ENCODE measurements around the gene LATS2. TPM values are rescaled to one million over a fixed set of nuclear protein-coding genes. Genes with fewer than 3 reads are reported as not detected.

The LATS2 gene
- total RNA-seq, 2 experiments from 2014 or later, result 6.2 to 6.5 TPM

- Mint-ChIP-seq H3K4me3 (peak overlapping the region; percentile 45), H3K27ac (no peak overlapping the region), H3K9me3 (no peaks in the 10 kb centered on the region), H3K27me3 (peaks cover 19% of the 10 kb centered on the region), H3K36me3 (ENCODE audit: low read depth) (no peaks in the 10 kb centered on the region), H3K4me1 (ENCODE audit: low read depth) (peaks cover 21% of the 10 kb centered on the region)
- peaks cover 16% of the 10 kb centered on the region for H3K4me1 ChIP-seq (ENCODE audit: insufficient read depth, low read length)
- H3K27me3 ChIP-seq (ENCODE audit: control insufficient read depth in 1 of 2, insufficient read depth in 2 of 2, low read length in 2 of 2), result peaks cover 4 to 5% of the 10 kb centered on the region in 2 experiments
- H3K4me3 ChIP-seq (ENCODE audit: low read length), result peak overlapping the region; percentile 35
- peaks cover 0 to 4% of the 10 kb centered on the region in 2 experiments for H3K9me3 ChIP-seq (ENCODE audit: control insufficient read depth in 1 of 2, insufficient read depth in 1 of 2, low read length in 2 of 2)
- H3K27ac ChIP-seq (ENCODE audit: low read depth in 1 of 2, low read length in 2 of 2), result no peak overlapping the region
- CTCF ChIA-PET, result no interaction called here
- no peak for TF ChIP-seq CTCF (IDR thresholded peaks at IDR 0.05)
- intact Hi-C loops (cut with DNase I, micrococcal nuclease), result no loop called here
- DNase-seq (peak in 1 of 14 experiments; percentile 12), ATAC-seq (ENCODE audit: poor library complexity) (peak; percentile 22)
- POLR2A ChIA-PET, result no interaction called here
- H3K36me3 ChIP-seq (ENCODE audit: insufficient read depth, low read length), result no peaks in the 10 kb centered on the region
Measured at GRCh38 chr13:21076253-21076652, 14.9 kb upstream of the LATS2 start.

- intact Hi-C loops (cut with DNase I, micrococcal nuclease), result no loop called here
- peak overlapping the region; percentile 63 for H3K27ac Mint-ChIP-seq
- H3K4me3 Mint-ChIP-seq, result peak overlapping the region; percentile 84
- H3K27me3 Mint-ChIP-seq, result peaks cover 19% of the 10 kb centered on the region
- H3K27ac ChIP-seq (ENCODE audit: low read depth in 1 of 2, low read length in 2 of 2), result no peak overlapping the region
- no peak for TF ChIP-seq CTCF (IDR thresholded peaks at IDR 0.05)
- DNase-seq (peak in 5 of 14 experiments; percentile 13 to 44 (median 27)), ATAC-seq (ENCODE audit: poor library complexity) (peak; percentile 27)
- H3K9me3 Mint-ChIP-seq, result no peaks in the 10 kb centered on the region
- H3K4me1 ChIP-seq (ENCODE audit: insufficient read depth, low read length), result peaks cover 16% of the 10 kb centered on the region
- no peaks in the 10 kb centered on the region for H3K36me3 Mint-ChIP-seq (ENCODE audit: low read depth)
- H3K4me3 ChIP-seq (ENCODE audit: low read length), result peak overlapping the region; percentile 62
- CTCF ChIA-PET, result no interaction called here
- peaks cover 0 to 4% of the 10 kb centered on the region in 2 experiments for H3K9me3 ChIP-seq (ENCODE audit: control insufficient read depth in 1 of 2, insufficient read depth in 1 of 2, low read length in 2 of 2)
- no peaks in the 10 kb centered on the region for H3K36me3 ChIP-seq (ENCODE audit: insufficient read depth, low read length)
- POLR2A ChIA-PET, result interaction anchor here (1.1 kb wide), 1 partner anchor 13 kb away, joined by 3 read pairs; no protein-coding TSS in a partner anchor
- peaks cover 21% of the 10 kb centered on the region for H3K4me1 Mint-ChIP-seq (ENCODE audit: low read depth)
- peaks cover 4 to 5% of the 10 kb centered on the region in 2 experiments for H3K27me3 ChIP-seq (ENCODE audit: control insufficient read depth in 1 of 2, insufficient read depth in 2 of 2, low read length in 2 of 2)
Measured at GRCh38 chr13:21075379-21076249, 14.2 kb upstream of the LATS2 start.

- ChIA-PET CTCF (no interaction called here), POLR2A (interaction anchor here (1.1 kb wide), 2 partner anchors 12 to 14 kb away, joined by 3 to 6 read pairs; partner anchors contain the start of gene LATS2)
- no peaks in the 10 kb centered on the region for H3K9me3 Mint-ChIP-seq
- H3K36me3 Mint-ChIP-seq (ENCODE audit: low read depth), result no peaks in the 10 kb centered on the region
- no peak overlapping the region for H3K27ac ChIP-seq (ENCODE audit: low read depth in 1 of 2, low read length in 2 of 2)
- peak overlapping the region; percentile 84 for H3K4me3 Mint-ChIP-seq
- H3K4me1 Mint-ChIP-seq (ENCODE audit: low read depth), result peaks cover 21% of the 10 kb centered on the region
- ATAC-seq (ENCODE audit: poor library complexity) (peak; percentile 73), DNase-seq (peak in 6 of 14 experiments; percentile 21 to 68 (median 38))
- peaks cover 2 to 4% of the 10 kb centered on the region in 2 experiments for H3K27me3 ChIP-seq (ENCODE audit: control insufficient read depth in 1 of 2, insufficient read depth in 2 of 2, low read length in 2 of 2)
- H3K4me1 ChIP-seq (ENCODE audit: insufficient read depth, low read length), result peaks cover 16% of the 10 kb centered on the region
- intact Hi-C loops (cut with DNase I, micrococcal nuclease), result no loop called here
- no peaks in the 10 kb centered on the region for H3K36me3 ChIP-seq (ENCODE audit: insufficient read depth, low read length)
- TF ChIP-seq CTCF (IDR thresholded peaks at IDR 0.05), result no peak
- peaks cover 0 to 4% of the 10 kb centered on the region in 2 experiments for H3K9me3 ChIP-seq (ENCODE audit: control insufficient read depth in 1 of 2, insufficient read depth in 1 of 2, low read length in 2 of 2)
- peaks cover 19% of the 10 kb centered on the region for H3K27me3 Mint-ChIP-seq
- H3K27ac Mint-ChIP-seq, result peak overlapping the region; percentile 63
- peak overlapping the region; percentile 62 for H3K4me3 ChIP-seq (ENCODE audit: low read length)
Measured at GRCh38 chr13:21075011-21075378, 13.6 kb upstream of the LATS2 start.
